ENCODE measurements around the gene DGKH. TPM values are rescaled to one million over a fixed set of nuclear protein-coding genes. Genes with fewer than 3 reads are reported as not detected.

Gene DGKH
- total RNA-seq, 2 experiments from 2014 or later: 8.9 to 11.6 TPM

DNA sequence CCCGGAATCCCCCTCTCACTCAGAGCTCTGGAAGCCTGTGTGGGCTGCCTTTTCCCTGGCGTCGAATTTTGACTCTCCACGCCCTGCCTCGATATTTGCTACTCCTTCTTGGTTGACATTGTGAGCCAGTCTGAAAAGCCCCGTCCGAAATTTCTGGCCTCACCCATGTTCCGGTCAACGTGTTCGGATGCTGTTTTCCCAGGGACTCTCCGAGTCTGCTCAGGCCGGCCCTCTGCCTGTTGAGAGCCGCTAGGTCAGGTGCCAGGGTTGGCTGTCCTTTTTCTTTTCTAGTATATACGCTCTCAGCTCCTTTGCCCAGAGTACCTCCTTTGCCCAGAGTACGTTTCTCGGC, 6.8 kb upstream of the DGKH start:
- POLR2A ChIA-PET: interaction anchor here (0.8 to 1.1 kb wide), 3 partner anchors 13 to 124 kb away, joined by 3 to 5 read pairs (median 4); no protein-coding TSS in a partner anchor
- intact Hi-C loops (cut with micrococcal nuclease): loop anchor here (2.0 to 10.0 kb wide), 3 partner anchors 125 to 587 kb away; partner anchors contain the start of gene RGCC
- no peak for DNase-seq
- Mint-ChIP-seq H3K27me3 (peaks cover 5% of the 10 kb centered on the region), H3K4me1 (ENCODE audit: low read depth) (peaks cover 18% of the 10 kb centered on the region), H3K27ac (peak overlapping the region; percentile 42), H3K4me3 (peak overlapping the region; percentile 77), H3K36me3 (no peaks in the 10 kb centered on the region), H3K9me3 (no peaks in the 10 kb centered on the region)
- CTCF ChIA-PET: interaction anchor here (1.2 kb wide), 1 partner anchor 122 kb away, joined by 3 read pairs; no protein-coding TSS in a partner anchor

DNA sequence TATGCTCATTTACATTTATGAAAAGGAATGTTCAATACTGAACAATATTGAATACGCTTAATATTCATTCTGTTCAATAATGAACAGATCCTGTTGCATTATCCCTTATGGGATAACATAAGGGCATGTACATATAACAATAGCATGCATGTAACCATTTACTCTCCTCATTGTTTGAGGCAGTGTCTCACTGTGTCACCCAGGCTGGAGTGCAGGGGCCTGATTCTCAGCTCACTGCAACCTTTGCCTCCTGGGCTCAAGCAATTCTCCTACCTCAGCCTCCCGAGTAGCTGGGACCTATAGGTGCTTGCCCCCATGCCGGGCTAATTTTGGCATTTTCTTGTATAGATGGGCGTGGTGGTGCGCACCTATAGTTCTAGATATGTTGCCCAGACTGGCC, 4.8 kb upstream of the DGKH start:
- POLR2A ChIA-PET: no interaction called here

DNA sequence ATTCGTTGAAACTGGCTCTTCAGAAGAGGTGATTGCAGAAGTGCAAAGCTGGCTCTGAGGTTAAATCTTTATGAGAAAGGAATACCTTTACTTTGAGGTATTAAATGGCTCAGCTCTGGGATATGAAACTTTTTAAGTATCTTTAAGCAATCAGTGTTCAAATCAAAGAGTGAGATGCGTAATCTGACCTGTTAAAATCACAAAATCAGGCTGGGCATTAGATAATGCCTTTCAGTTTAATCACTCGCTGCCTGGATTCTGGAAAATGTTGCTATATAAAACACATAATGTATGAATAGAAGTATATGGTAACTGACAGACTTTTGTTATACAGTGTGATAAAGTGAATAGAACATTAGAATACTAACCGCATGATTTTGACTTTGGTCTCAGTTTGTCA, 2.0 kb upstream of the DGKH start:
- Mint-ChIP-seq H3K27ac (no peak overlapping the region), H3K4me3 (no peak overlapping the region), H3K36me3 (no peaks in the 10 kb centered on the region), H3K4me1 (ENCODE audit: low read depth) (peaks cover 15% of the 10 kb centered on the region), H3K27me3 (no peaks in the 10 kb centered on the region), H3K9me3 (no peaks in the 10 kb centered on the region)
- POLR2A ChIA-PET: no interaction called here
- no peak for DNase-seq
- intact Hi-C loops (cut with micrococcal nuclease): loop anchor here (5.0 to 10.0 kb wide), 4 partner anchors 226 to 689 kb away; partner anchors contain the start of genes AKAP11 and RGCC
- CTCF ChIA-PET: no interaction called here

More for the DNA sequence above, 4.8 kb upstream of the DGKH start:
- Mint-ChIP-seq H3K27me3 (peaks cover 5% of the 10 kb centered on the region), H3K27ac (no peak overlapping the region), H3K4me1 (ENCODE audit: low read depth) (peaks cover 24% of the 10 kb centered on the region), H3K4me3 (no peak overlapping the region), H3K36me3 (no peaks in the 10 kb centered on the region), H3K9me3 (no peaks in the 10 kb centered on the region)
- CTCF ChIA-PET: interaction anchor here (0.6 kb wide), 1 partner anchor 97 kb away, joined by 4 read pairs; no protein-coding TSS in a partner anchor
- intact Hi-C loops (cut with micrococcal nuclease): loop anchor here (10.0 kb wide), 2 partner anchors 351 to 589 kb away; partner anchors contain the start of gene RGCC
- DNase-seq: no peak

DNA sequence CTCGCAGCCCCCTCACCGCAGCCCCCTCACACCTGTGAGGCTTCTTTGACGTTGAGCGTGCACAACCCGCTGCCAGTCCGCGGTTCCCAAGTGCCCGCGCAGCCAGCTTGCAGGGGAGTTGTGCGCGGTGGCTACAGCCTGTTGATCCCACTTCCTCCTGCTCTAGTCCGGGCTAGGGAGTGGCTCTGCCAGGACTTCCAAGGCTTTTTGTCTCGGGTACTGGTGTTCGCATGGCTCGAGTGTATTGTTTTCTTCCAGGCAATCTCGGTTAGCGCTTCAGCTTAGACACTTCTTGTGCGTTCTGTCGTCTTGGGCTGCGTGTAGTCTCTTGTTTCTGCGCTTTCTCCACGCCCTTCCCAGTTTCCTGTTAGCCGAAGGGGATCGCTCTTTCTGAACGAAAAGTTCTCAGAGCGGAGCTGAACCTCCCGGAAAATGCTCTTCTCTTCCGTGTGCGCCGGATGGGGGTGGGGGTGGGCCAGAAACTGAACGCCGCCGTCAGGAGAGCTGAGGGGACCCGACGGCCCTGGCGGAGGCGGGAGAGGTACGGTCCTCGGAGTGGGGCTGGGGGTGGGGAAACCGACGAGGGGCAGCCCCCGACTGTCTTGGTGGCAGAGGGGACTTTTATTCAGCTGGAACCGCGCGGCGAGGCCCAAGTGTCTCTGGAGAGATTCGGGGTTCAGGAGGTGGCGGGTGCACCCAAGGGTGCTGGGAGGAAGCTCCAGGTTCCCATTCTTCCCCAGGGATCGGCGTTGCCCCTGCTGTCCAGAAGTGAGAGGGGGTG, 697 bp upstream of the DGKH start:
- H3K27me3 Mint-ChIP-seq: no peaks in the 10 kb centered on the region
- CTCF ChIA-PET: interaction anchor here (0.9 kb wide), 1 partner anchor 14 kb away, joined by 3 read pairs; no protein-coding TSS in a partner anchor
- H3K4me1 Mint-ChIP-seq (ENCODE audit: low read depth): peaks cover 12% of the 10 kb centered on the region
- DNase-seq: peak; percentile 53
- no peaks in the 10 kb centered on the region for H3K36me3 Mint-ChIP-seq
- intact Hi-C loops (cut with micrococcal nuclease): loop anchor here (1.0 to 10.0 kb wide), 7 partner anchors 7 to 690 kb away; partner anchors contain the start of genes AKAP11, RGCC and VWA8
- no peaks in the 10 kb centered on the region for H3K9me3 Mint-ChIP-seq
- POLR2A ChIA-PET: interaction anchor here (0.7 to 1.9 kb wide), 3 partner anchors 9 to 84 kb away, joined by 3 to 6 read pairs (median 5); no protein-coding TSS in a partner anchor
- H3K4me3 Mint-ChIP-seq: peak overlapping the region; percentile 83
- H3K27ac Mint-ChIP-seq: peak overlapping the region; percentile 57

DNA sequence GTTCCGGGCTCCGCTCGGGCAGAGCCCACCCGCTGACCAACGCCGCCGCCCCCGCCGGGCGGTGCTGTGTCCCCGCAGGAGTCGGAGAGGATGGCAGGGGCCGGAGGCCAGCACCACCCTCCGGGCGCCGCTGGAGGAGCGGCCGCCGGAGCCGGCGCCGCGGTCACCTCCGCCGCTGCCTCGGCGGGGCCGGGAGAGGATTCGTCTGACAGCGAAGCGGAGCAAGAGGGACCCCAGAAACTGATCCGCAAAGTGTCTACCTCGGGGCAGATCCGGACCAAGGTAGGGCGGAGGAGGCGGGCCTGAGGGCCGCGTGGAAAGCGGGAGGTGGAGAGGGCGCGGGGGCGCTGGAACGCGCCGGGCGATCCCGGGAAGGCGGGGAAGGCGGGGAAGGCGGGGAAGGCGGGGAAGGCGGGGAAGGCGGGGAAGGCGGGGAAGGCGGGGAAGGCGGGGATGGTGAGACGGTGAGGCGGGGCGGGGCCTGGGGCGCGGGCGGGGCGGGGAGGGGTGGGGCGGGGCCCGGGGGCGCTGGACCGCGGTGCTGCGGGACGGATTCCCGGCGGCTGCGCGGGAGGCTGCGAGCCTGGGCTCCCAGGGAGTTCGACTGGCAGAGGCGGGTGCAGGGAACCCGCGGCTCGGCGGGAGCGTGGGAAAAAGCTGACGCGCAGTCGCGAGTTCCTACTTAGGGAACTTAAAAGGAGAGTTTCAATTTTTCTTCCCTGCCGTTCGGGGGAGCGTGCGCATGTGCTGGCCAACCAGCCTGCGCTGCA, 421 bp downstream of the DGKH start:
- Mint-ChIP-seq H3K27me3 (no peaks in the 10 kb centered on the region), H3K9me3 (no peaks in the 10 kb centered on the region), H3K4me1 (ENCODE audit: low read depth) (peaks cover 12% of the 10 kb centered on the region), H3K27ac (peak overlapping the region; percentile 67), H3K36me3 (no peaks in the 10 kb centered on the region), H3K4me3 (peak overlapping the region; percentile 83)
- POLR2A ChIA-PET: interaction anchor here (1.3 to 1.9 kb wide), 2 partner anchors 8 to 10 kb away, joined by 5 to 6 read pairs; no protein-coding TSS in a partner anchor
- intact Hi-C loops (cut with micrococcal nuclease): loop anchor here (1.0 to 10.0 kb wide), 7 partner anchors 9 to 692 kb away; partner anchors contain the start of genes AKAP11, RGCC and VWA8
- CTCF ChIA-PET: interaction anchor here (0.7 kb wide), 1 partner anchor 15 kb away, joined by 3 read pairs; no protein-coding TSS in a partner anchor
- DNase-seq: peak; percentile 75

DNA sequence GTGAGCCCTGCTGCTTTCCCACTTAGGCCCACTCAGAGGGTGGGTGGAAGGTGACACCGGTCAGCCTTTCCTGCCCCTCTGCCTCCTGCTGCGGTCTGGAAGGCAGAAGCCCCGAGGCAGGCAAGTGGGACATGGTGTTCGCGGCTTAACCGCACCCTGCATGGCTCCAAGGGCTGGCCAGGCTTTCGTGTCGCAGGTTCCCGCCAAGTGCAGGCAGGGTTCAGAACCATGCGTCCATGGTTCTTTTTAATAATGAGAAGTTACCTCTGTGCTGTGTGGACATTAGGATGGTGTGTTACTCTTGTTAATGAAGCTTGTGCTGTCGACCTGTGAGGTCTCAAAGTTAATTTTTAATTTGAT, 986 bp downstream of the DGKH start:
- H3K27me3 Mint-ChIP-seq: no peaks in the 10 kb centered on the region
- no peak for DNase-seq
- intact Hi-C loops (cut with micrococcal nuclease): loop anchor here (2.0 to 10.0 kb wide), 6 partner anchors 89 to 692 kb away; partner anchors contain the start of genes AKAP11, RGCC and VWA8
- H3K4me3 Mint-ChIP-seq: peak overlapping the region; percentile 83
- peaks cover 15% of the 10 kb centered on the region for H3K4me1 Mint-ChIP-seq (ENCODE audit: low read depth)
- no peak overlapping the region for H3K27ac Mint-ChIP-seq
- ChIA-PET POLR2A (no interaction called here), CTCF (interaction anchor here (0.5 kb wide), 1 partner anchor 73 kb away, joined by 3 read pairs; no protein-coding TSS in a partner anchor)
- H3K9me3 Mint-ChIP-seq: no peaks in the 10 kb centered on the region
- H3K36me3 Mint-ChIP-seq: no peaks in the 10 kb centered on the region

DNA sequence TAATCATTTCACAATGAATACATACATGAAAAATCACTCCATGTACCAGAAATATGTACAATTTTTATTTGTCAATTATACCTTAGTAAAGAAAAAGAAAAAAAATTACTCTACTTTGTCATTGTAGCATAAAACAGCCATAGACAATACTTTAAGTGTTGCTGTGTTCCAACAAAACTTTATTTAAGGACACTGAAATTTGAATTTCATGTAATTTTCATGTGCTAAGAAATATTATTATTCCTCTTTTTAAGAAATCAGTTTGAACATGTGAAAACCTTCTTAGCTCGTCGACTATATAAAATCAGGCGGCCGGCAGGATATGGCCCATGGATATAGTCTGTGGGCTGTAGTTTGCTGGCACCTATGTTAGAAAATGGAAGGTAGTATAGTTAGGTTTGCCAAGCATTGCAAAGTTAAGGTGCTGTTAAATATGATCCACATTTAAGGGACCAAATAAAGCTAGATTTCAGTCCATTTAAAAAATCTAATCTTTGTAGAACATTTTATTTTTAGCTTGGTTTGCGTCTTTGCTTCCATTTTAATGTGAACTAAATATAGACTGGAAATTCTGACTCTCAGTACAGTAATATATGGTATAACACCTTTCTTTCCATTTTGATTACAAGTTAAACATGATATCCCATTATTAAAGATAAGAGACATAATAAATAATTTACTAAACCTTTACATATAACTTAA, 6.5 kb downstream of the DGKH start:
- Mint-ChIP-seq H3K36me3 (peaks cover 11% of the 10 kb centered on the region), H3K4me1 (ENCODE audit: low read depth) (peaks cover 31% of the 10 kb centered on the region), H3K27ac (no peak overlapping the region), H3K9me3 (peaks cover 6% of the 10 kb centered on the region), H3K27me3 (no peaks in the 10 kb centered on the region), H3K4me3 (no peak overlapping the region)
- CTCF ChIA-PET: interaction anchor here (0.5 to 0.6 kb wide), 2 partner anchors 562 to 707 kb away, joined by 3 to 7 read pairs; no protein-coding TSS in a partner anchor
- DNase-seq: no peak
- POLR2A ChIA-PET: interaction anchor here (0.7 to 0.9 kb wide), 2 partner anchors 12 to 14 kb away, joined by 3 read pairs; no protein-coding TSS in a partner anchor
- intact Hi-C loops (cut with micrococcal nuclease): no loop called here

DNA sequence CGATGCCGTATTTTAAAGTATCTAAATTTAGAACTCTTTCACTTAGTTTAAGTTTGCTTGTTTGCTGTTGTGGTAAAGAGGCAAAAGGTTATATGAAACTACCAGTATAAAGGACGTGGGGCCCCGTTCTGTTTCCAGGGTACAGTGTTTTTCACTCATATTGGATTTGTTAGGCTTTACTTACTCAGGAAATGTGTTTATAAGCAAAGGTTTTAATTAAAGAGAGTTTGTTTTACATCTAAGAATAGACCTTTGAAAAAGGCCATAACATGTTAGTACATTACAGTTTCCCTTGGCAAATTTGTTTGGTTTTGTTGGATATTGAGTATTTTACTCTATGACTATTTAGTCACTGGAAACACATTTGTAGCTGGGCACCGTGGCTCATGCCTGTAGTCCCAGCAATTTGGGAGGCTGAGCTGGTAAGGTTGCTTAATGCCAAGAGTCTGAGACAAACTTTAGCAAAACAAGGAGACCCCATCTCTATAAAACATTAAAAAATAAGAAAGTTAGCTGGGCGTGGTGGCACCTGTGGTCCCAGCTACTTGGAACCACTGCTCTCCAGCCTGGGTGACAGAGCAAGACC, 7.1 kb downstream of the DGKH start:
- Mint-ChIP-seq H3K9me3 (peaks cover 6% of the 10 kb centered on the region), H3K36me3 (peaks cover 11% of the 10 kb centered on the region), H3K4me3 (no peak overlapping the region), H3K4me1 (ENCODE audit: low read depth) (peaks cover 29% of the 10 kb centered on the region), H3K27me3 (no peaks in the 10 kb centered on the region), H3K27ac (no peak overlapping the region)
- DNase-seq: no peak
- intact Hi-C loops (cut with micrococcal nuclease): no loop called here
- ChIA-PET POLR2A (interaction anchor here (0.7 to 2.1 kb wide), 3 partner anchors 7 to 14 kb away, joined by 3 to 5 read pairs (median 3); partner anchors contain the start of gene DGKH), CTCF (no interaction called here)

DNA sequence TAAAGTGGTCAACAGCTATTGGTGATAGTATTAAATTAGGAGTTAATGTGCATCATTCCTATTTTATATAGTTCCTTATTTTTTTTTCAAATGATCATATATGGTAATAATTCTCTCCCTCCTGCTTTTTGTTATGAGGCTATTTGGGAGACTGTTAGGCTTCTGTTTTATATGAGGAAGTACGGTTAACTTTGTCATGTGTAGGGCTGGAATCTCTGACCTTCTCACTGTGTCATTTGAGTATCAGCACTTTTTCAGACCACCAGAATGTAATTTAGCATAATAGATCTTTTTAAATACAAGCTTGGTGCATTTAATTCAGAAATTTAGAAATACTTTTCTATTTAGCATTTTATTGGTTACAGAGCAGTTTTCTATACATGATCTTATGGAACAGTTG, 7.7 kb downstream of the DGKH start:
- peaks cover 29% of the 10 kb centered on the region for H3K4me1 Mint-ChIP-seq (ENCODE audit: low read depth)
- H3K9me3 Mint-ChIP-seq: peaks cover 6% of the 10 kb centered on the region
- H3K27ac Mint-ChIP-seq: no peak overlapping the region
- POLR2A ChIA-PET: interaction anchor here (2.1 kb wide), 1 partner anchor 8 kb away, joined by 5 read pairs; the partner anchor contains the start of gene DGKH
- intact Hi-C loops (cut with micrococcal nuclease): no loop called here
- peaks cover 11% of the 10 kb centered on the region for H3K36me3 Mint-ChIP-seq
- CTCF ChIA-PET: no interaction called here
- no peaks in the 10 kb centered on the region for H3K27me3 Mint-ChIP-seq
- no peak overlapping the region for H3K4me3 Mint-ChIP-seq
- no peak for DNase-seq

DNA sequence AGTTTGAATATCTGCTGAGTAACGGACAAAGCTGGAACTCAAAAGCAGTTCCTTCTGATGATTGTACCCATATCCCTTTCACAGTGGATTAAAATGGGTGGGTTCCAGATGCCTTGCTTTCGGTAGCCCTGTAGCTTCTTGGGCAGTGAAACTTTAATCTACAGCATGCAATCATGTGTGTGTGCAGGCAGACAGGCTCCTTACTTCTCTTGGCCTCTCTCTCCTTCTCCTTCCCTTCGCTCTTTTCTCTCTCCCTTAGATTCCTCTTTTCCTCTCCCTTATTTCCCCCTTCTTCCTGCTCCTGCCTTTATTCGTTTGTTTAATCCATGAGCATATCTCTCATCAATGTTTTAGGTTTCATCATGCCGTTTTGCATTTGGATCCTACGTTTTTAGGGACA, 8.1 kb downstream of the DGKH start:
- Mint-ChIP-seq H3K4me1 (ENCODE audit: low read depth) (peaks cover 29% of the 10 kb centered on the region), H3K27ac (no peak overlapping the region), H3K9me3 (peaks cover 6% of the 10 kb centered on the region), H3K36me3 (peaks cover 11% of the 10 kb centered on the region), H3K27me3 (no peaks in the 10 kb centered on the region), H3K4me3 (no peak overlapping the region)
- ChIA-PET POLR2A (interaction anchor here (2.1 kb wide), 1 partner anchor 8 kb away, joined by 5 read pairs; the partner anchor contains the start of gene DGKH), CTCF (no interaction called here)
- DNase-seq: no peak
- intact Hi-C loops (cut with micrococcal nuclease): no loop called here

All from activated CD4-positive, alpha-beta memory T cell treated with anti-CD3 and anti-CD28 coated beads for 36 hours (primary cell).